Measurements from ENCODE around the gene ZMIZ1. TPM values are rescaled to one million over a fixed set of nuclear protein-coding genes. Genes with fewer than 3 reads are reported as not detected.

ZMIZ1 gene
- polyA plus RNA-seq, 2 of the 4 experiments (the other 2 are of a cell fraction), result 8.1 to 30.3 TPM

GRCh38 chr10:79316671-79317431 lies 248.1 kb downstream of the ZMIZ1 start:
- DNase-seq (ENCODE audit: low read depth in 1 of 2, low spot score in 1 of 2) (peak in 1 of 2 experiments; percentile 35), FAIRE-seq (no peak), ATAC-seq (peak; percentile 28 to 36; a peak in 4 of 6 replicates)
- Histone ChIP-seq H3K9me3 (no peaks in the 10 kb centered on the region), H3K4me3 (no peak overlapping the region), H3K27ac (peak overlapping the region; percentile 55 to 83), H3K4me1 (peaks cover 38% of the 10 kb centered on the region), H3K4me2 (peak overlapping the region; percentile 14; the same call in 1 of the 3 replicates)
- WGBS (ENCODE audit: missing lambda C conversion rate), result 72% methylated on average over 12 of the region's 13 CpGs
- TF ChIP-seq POLR2AphosphoS2 (conservative IDR thresholded peaks at IDR 0.05; ENCODE audit: low read length) (no peak), EP300 (IDR thresholded peaks at IDR 0.05) (no peak)
- ChIA-PET POLR2A (no interaction called here), CTCF (no interaction called here)

GRCh38 chr10:79318369-79318768 lies 249.6 kb downstream of the ZMIZ1 start:
- ATAC-seq (no peak), DNase-seq (ENCODE audit: low read depth in 1 of 2, low spot score in 1 of 2) (no peak), FAIRE-seq (no peak)
- no peak for TF ChIP-seq CBX2 (IDR thresholded peaks at IDR 0.05; ENCODE audit: borderline replicate concordance, low read depth)
- no peak for TF ChIP-seq HES2 (IDR thresholded peaks at IDR 0.05)
- TF ChIP-seq EP300 (IDR thresholded peaks at IDR 0.05), result no peak
- no peak for TF ChIP-seq CHD4 (IDR thresholded peaks at IDR 0.05; ENCODE audit: borderline replicate concordance)
- no peak for TF ChIP-seq SREBF2 (IDR thresholded peaks at IDR 0.05)
- no peak for TF ChIP-seq CTCF (IDR thresholded peaks at IDR 0.05)
- TF ChIP-seq HMGXB4 (CRISPR knock-in tag; IDR thresholded peaks at IDR 0.05; ENCODE audit: borderline replicate concordance), result no peak
- no peak for TF ChIP-seq MAX (IDR thresholded peaks at IDR 0.05)
- no peak for TF ChIP-seq RAD21 (conservative IDR thresholded peaks at IDR 0.05 in 1 of 2, IDR thresholded peaks at IDR 0.05 in 1 of 2)
- TF ChIP-seq RARB (CRISPR knock-in tag; IDR thresholded peaks at IDR 0.05), result no peak
- TF ChIP-seq CEBPB (IDR thresholded peaks at IDR 0.05), result no peak
- no peak for TF ChIP-seq NPAS2 (CRISPR knock-in tag; IDR thresholded peaks at IDR 0.05; ENCODE audit: borderline replicate concordance)
- TF ChIP-seq ATOH8 (CRISPR knock-in tag; IDR thresholded peaks at IDR 0.05; ENCODE audit: low read depth), result no peak
- no peak for TF ChIP-seq EHMT2 (IDR thresholded peaks at IDR 0.05; ENCODE audit: low read depth)
- TF ChIP-seq MAZ (IDR thresholded peaks at IDR 0.05; ENCODE audit: borderline replicate concordance, low read depth, low read length), result no peak
- Histone ChIP-seq H3K4me2 (no peak overlapping the region), H3K27ac (peak overlapping the region; percentile 55 to 83), H3K4me1 (peaks cover 41% of the 10 kb centered on the region), H3K4me3 (no peak overlapping the region), H3K9me3 (no peaks in the 10 kb centered on the region)
- WGBS (ENCODE audit: missing lambda C conversion rate), result 94% methylated on average over 5 of the region's 5 CpGs
- ChIA-PET CTCF (interaction anchor here (0.7 to 3.0 kb wide), 2 partner anchors 27 to 1952 kb away, joined by 3 to 9 read pairs; partner anchors contain the start of gene PPIF), POLR2A (no interaction called here)
